ENCODE measurements around the gene EPS8L2.

EPS8L2 gene

GRCh38 chr11:742571-743201 is 36.7 kb downstream of the EPS8L2 start:
- no peaks in the 10 kb centered on the region for H3K27me3 ChIP-seq (ENCODE audit: insufficient read depth, insufficient read length)
- H3K4me1 ChIP-seq (ENCODE audit: insufficient read depth, insufficient read length): no peaks in the 10 kb centered on the region
- H3K4me3 ChIP-seq (ENCODE audit: insufficient read length, low read depth): no peak overlapping the region
- no peaks in the 10 kb centered on the region for H3K9me3 ChIP-seq (ENCODE audit: insufficient read depth, low read length)
- DNase-seq (ENCODE audit: low read depth, low spot score): no peak
- TF ChIP-seq YY1 (IDR thresholded peaks at IDR 0.05; ENCODE audit: insufficient read depth, insufficient read length): no peak
- no peak for TF ChIP-seq SUZ12 (IDR thresholded peaks at IDR 0.05; ENCODE audit: extremely low read depth, insufficient read depth, insufficient read length)
- no peak for TF ChIP-seq ZNF274 (IDR thresholded peaks at IDR 0.05; ENCODE audit: low read depth, low read length)
- H3K36me3 ChIP-seq (ENCODE audit: insufficient read depth, insufficient read length, low read length): no peaks in the 10 kb centered on the region
- H3K9ac ChIP-seq (ENCODE audit: insufficient read length, low read depth): no peak overlapping the region

DNA sequence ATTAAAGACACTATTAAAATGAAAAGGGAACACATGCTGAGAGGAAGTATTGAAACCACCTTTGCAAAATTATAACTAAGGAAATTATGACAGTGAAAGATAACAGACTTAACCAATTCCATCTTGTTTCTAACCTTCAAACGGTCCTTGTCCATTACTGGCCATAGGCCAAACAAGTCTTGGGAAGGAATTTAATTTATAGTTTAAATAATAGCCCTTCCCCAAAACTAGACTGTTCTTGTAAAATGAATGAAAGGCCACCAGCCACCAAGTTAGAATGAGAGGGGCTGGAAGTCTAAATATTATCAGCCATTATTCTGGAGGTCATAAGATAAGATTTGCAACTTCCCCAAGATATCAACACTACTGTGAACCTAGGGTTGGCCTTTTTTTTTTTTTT is 39.4 kb downstream of the EPS8L2 start:
- Histone ChIP-seq H3K4me1 (ENCODE audit: insufficient read depth, insufficient read length) (no peaks in the 10 kb centered on the region), H3K9me3 (ENCODE audit: insufficient read depth, low read length) (no peaks in the 10 kb centered on the region), H3K4me3 (ENCODE audit: insufficient read length, low read depth) (no peak overlapping the region), H3K36me3 (ENCODE audit: insufficient read depth, insufficient read length, low read length) (peaks cover 11% of the 10 kb centered on the region), H3K9ac (ENCODE audit: insufficient read length, low read depth) (no peak overlapping the region), H3K27me3 (ENCODE audit: insufficient read depth, insufficient read length) (no peaks in the 10 kb centered on the region)
- TF ChIP-seq SUZ12 (IDR thresholded peaks at IDR 0.05; ENCODE audit: extremely low read depth, insufficient read depth, insufficient read length) (no peak), ZNF274 (IDR thresholded peaks at IDR 0.05; ENCODE audit: low read depth, low read length) (no peak), YY1 (IDR thresholded peaks at IDR 0.05; ENCODE audit: insufficient read depth, insufficient read length) (no peak)
- DNase-seq (ENCODE audit: low read depth, low spot score): no peak

- Histone ChIP-seq H3K36me3 (ENCODE audit: insufficient read depth, insufficient read length, low read length) (peaks cover 11% of the 10 kb centered on the region), H3K9ac (ENCODE audit: insufficient read length, low read depth) (peak overlapping the region; percentile 82), H3K9me3 (ENCODE audit: insufficient read depth, low read length) (no peaks in the 10 kb centered on the region), H3K27me3 (ENCODE audit: insufficient read depth, insufficient read length) (no peaks in the 10 kb centered on the region), H3K4me1 (ENCODE audit: insufficient read depth, insufficient read length) (no peaks in the 10 kb centered on the region), H3K4me3 (ENCODE audit: insufficient read length, low read depth) (peak overlapping the region; percentile 88)
- no peak for DNase-seq (ENCODE audit: low read depth, low spot score)
- TF ChIP-seq SUZ12 (IDR thresholded peaks at IDR 0.05; ENCODE audit: extremely low read depth, insufficient read depth, insufficient read length): no peak
- TF ChIP-seq ZNF274 (IDR thresholded peaks at IDR 0.05; ENCODE audit: low read depth, low read length): no peak
- no peak for TF ChIP-seq YY1 (IDR thresholded peaks at IDR 0.05; ENCODE audit: insufficient read depth, insufficient read length)
Measured at GRCh38 chr11:746289-747157, 40.5 kb downstream of the EPS8L2 start.

GRCh38 chr11:747158-748006 is 41.4 kb downstream of the EPS8L2 start, which contains the start of gene TALDO1:
Gene TALDO1, plus strand, starts transcription at chr11:747464. Its CDS starts 18 bp downstream, at chr11:747482.
- Histone ChIP-seq H3K27me3 (ENCODE audit: insufficient read depth, insufficient read length) (no peaks in the 10 kb centered on the region), H3K4me1 (ENCODE audit: insufficient read depth, insufficient read length) (peaks cover under 1% of the 10 kb centered on the region), H3K36me3 (ENCODE audit: insufficient read depth, insufficient read length, low read length) (peaks cover 13% of the 10 kb centered on the region), H3K9ac (ENCODE audit: insufficient read length, low read depth) (peak within 1 kb of the TSS; percentile 82), H3K9me3 (ENCODE audit: insufficient read depth, low read length) (no peaks in the 10 kb centered on the region), H3K4me3 (ENCODE audit: insufficient read length, low read depth) (peak within 1 kb of the TSS; percentile 88)
- DNase-seq (ENCODE audit: low read depth, low spot score): peak; percentile 86
- TF ChIP-seq YY1 (IDR thresholded peaks at IDR 0.05; ENCODE audit: insufficient read depth, insufficient read length) (no peak), ZNF274 (IDR thresholded peaks at IDR 0.05; ENCODE audit: low read depth, low read length) (no peak), SUZ12 (IDR thresholded peaks at IDR 0.05; ENCODE audit: extremely low read depth, insufficient read depth, insufficient read length) (no peak)

DNA sequence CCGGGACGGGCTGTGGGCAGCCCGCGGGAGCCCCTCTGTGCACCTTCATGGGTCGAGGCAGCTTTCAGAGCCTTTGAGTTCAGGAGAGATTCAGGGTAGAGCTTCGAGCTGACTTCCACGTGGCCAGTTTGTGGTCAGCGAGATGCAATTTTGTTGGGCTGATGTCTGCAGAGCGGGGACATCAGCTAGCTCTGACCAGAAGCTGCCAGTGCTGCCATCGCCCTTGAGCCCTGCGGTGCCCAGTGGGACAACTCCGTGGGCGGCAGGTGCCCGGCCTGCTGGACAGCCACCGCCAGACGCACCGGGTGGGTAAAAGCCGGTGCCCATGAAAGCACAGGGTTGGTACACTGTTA is 42.0 kb downstream of the EPS8L2 start:
- Histone ChIP-seq H3K27me3 (ENCODE audit: insufficient read depth, insufficient read length) (no peaks in the 10 kb centered on the region), H3K4me3 (ENCODE audit: insufficient read length, low read depth) (peak overlapping the region; percentile 88), H3K9ac (ENCODE audit: insufficient read length, low read depth) (peak overlapping the region; percentile 82), H3K9me3 (ENCODE audit: insufficient read depth, low read length) (no peaks in the 10 kb centered on the region), H3K4me1 (ENCODE audit: insufficient read depth, insufficient read length) (peaks cover 2% of the 10 kb centered on the region), H3K36me3 (ENCODE audit: insufficient read depth, insufficient read length, low read length) (peaks cover 19% of the 10 kb centered on the region)
- DNase-seq (ENCODE audit: low read depth, low spot score): no peak
- TF ChIP-seq YY1 (IDR thresholded peaks at IDR 0.05; ENCODE audit: insufficient read depth, insufficient read length) (no peak), SUZ12 (IDR thresholded peaks at IDR 0.05; ENCODE audit: extremely low read depth, insufficient read depth, insufficient read length) (no peak), ZNF274 (IDR thresholded peaks at IDR 0.05; ENCODE audit: low read depth, low read length) (no peak)

DNA sequence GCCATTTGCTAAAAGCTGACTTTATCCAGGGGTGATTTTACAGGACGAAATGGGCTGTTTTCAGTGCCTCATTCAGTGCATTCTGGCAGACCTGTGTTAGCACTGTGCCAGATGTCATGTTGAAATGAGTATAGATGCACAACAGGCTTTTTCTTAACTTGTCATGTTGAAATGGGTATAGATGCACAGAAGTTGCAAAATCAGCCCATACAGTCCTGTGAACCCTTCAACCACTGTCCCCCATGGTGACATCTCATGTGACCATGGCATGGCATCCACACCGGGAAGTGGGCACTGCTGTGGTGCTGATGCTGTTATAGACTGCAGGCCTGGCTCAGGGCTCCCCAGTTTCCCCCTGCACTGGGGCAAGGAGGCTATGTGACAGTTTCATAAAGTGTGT is 43.7 kb downstream of the EPS8L2 start:
- H3K4me1 ChIP-seq (ENCODE audit: insufficient read depth, insufficient read length): peaks cover 3% of the 10 kb centered on the region
- H3K4me3 ChIP-seq (ENCODE audit: insufficient read length, low read depth): no peak overlapping the region
- TF ChIP-seq YY1 (IDR thresholded peaks at IDR 0.05; ENCODE audit: insufficient read depth, insufficient read length) (no peak), SUZ12 (IDR thresholded peaks at IDR 0.05; ENCODE audit: extremely low read depth, insufficient read depth, insufficient read length) (no peak), ZNF274 (IDR thresholded peaks at IDR 0.05; ENCODE audit: low read depth, low read length) (no peak)
- no peaks in the 10 kb centered on the region for H3K27me3 ChIP-seq (ENCODE audit: insufficient read depth, insufficient read length)
- H3K9me3 ChIP-seq (ENCODE audit: insufficient read depth, low read length): no peaks in the 10 kb centered on the region
- H3K36me3 ChIP-seq (ENCODE audit: insufficient read depth, insufficient read length, low read length): peaks cover 22% of the 10 kb centered on the region
- H3K9ac ChIP-seq (ENCODE audit: insufficient read length, low read depth): no peak overlapping the region
- DNase-seq (ENCODE audit: low read depth, low spot score): no peak

All from NT2/D1 (cell line).